Osteoblast (primary cell): ENCODE results near the gene INAFM2. TPM values are rescaled to one million over a fixed set of nuclear protein-coding genes. Genes with fewer than 3 reads are reported as not detected.
A peak's percentile ranks its signal among the peaks of the same experiment; 100 is the strongest.

Experiments used
- DNase-seq: peaks from one replicate; pipeline ENCODE4 v3.0.0; 2011; ENCODE audit warnings: low spot score, mixed read lengths; ENCODE audit not compliant: insufficient read length; ENCODE audit errors: missing footprints
- H2AFZ ChIP-seq: 2 replicates; pipeline ENCODE4 v1.6.0; 2011; ENCODE audit warnings: mild to moderate bottlenecking, low read length
- H3K27ac ChIP-seq: 2 replicates; pipeline ENCODE4 v1.5.1; 2011; ENCODE audit warnings: mild to moderate bottlenecking, low read depth, low read length, moderate library complexity
- H3K27me3 ChIP-seq: 2 replicates; pipeline ENCODE4 v1.6.0; 2012; ENCODE audit warnings: mild to moderate bottlenecking, control low read depth, inconsistent platforms, low read length, moderate library complexity; ENCODE audit not compliant: insufficient read depth
- H3K36me3 ChIP-seq: 2 replicates; pipeline ENCODE4 v1.5.1; 2011; ENCODE audit warnings: mild to moderate bottlenecking, low read length, control low read depth, moderate library complexity; ENCODE audit not compliant: insufficient read depth
- H3K4me1 ChIP-seq: 2 replicates; pipeline ENCODE4 v1.5.1; 2011; ENCODE audit warnings: mild to moderate bottlenecking, low read length, control low read depth, moderate library complexity; ENCODE audit not compliant: insufficient read depth
- H3K4me2 ChIP-seq: 2 replicates; pipeline ENCODE4 v1.6.0; 2011; ENCODE audit warnings: mild to moderate bottlenecking, low read length; ENCODE audit not compliant: insufficient read depth
- H3K4me3 ChIP-seq: fragments of 200-600 bp; sonication (generic); 3 replicates; pipeline ENCODE4 v1.5.1; 2012; ENCODE audit warnings: mild to moderate bottlenecking, low read length, inconsistent platforms; ENCODE audit not compliant: insufficient read depth
- H3K79me2 ChIP-seq: 2 replicates; pipeline ENCODE4 v1.6.0; 2012; ENCODE audit warnings: mild to moderate bottlenecking, low read length, control low read depth, inconsistent platforms; ENCODE audit not compliant: insufficient read depth
- H3K9me3 ChIP-seq: 2 replicates; pipeline ENCODE4 v1.5.1; 2011; ENCODE audit warnings: low read depth, low read length, control low read depth
- H4K20me1 ChIP-seq: 2 replicates; pipeline ENCODE4 v1.6.0; 2012; ENCODE audit warnings: mild to moderate bottlenecking, low read length, control low read depth; ENCODE audit not compliant: insufficient read depth
- CTCF ChIP-seq: IDR thresholded peaks from 2 replicates; pipeline ENCODE4 v1.5.1; 2011; ENCODE audit warnings: mild to moderate bottlenecking, low read depth, low read length, moderate library complexity; ENCODE audit errors: extremely low read depth
- total RNA-seq: library from RNA; depleted of rRNA; stranded (reverse); fragments of >200 nt; gene quantifications from 2 replicates; pipeline ENCODE4 v1.2.3, GENCODE V29; 2012

INAFM2 gene
- total RNA-seq, 1 donor, result 17.7 TPM

GRCh38 chr15:40320409-40320808 is 3.1 kb upstream of the INAFM2 start:
- Histone ChIP-seq H3K27ac (no peak overlapping the region), H3K9me3 (no peaks in the 10 kb centered on the region), H3K4me3 (no peak overlapping the region), H2AFZ (no peak overlapping the region), H4K20me1 (peaks cover 6% of the 10 kb centered on the region), H3K27me3 (no peaks in the 10 kb centered on the region), H3K36me3 (no peaks in the 10 kb centered on the region), H3K4me1 (peaks cover 14% of the 10 kb centered on the region), H3K79me2 (peaks cover 12% of the 10 kb centered on the region), H3K4me2 (no peak overlapping the region)
- TF ChIP-seq CTCF, result no peak
- no peak for DNase-seq

- no peak overlapping the region for H2AFZ ChIP-seq
- no peak overlapping the region for H3K27ac ChIP-seq
- H3K9me3 ChIP-seq, result no peaks in the 10 kb centered on the region
- H3K4me2 ChIP-seq, result no peak overlapping the region
- TF ChIP-seq CTCF, result peak; percentile 91
- H3K4me1 ChIP-seq, result peaks cover 20% of the 10 kb centered on the region
- peak; percentile 95 for DNase-seq
- peaks cover 17% of the 10 kb centered on the region for H3K79me2 ChIP-seq
- H3K27me3 ChIP-seq, result no peaks in the 10 kb centered on the region
- H3K4me3 ChIP-seq, result no peak overlapping the region
- H4K20me1 ChIP-seq, result peaks cover 8% of the 10 kb centered on the region
- no peaks in the 10 kb centered on the region for H3K36me3 ChIP-seq
Observed at GRCh38 chr15:40320931-40321371, 2.5 kb upstream of the INAFM2 start.

GRCh38 chr15:40322531-40323238 is 807 bp upstream of the INAFM2 start:
- TF ChIP-seq CTCF, result no peak
- Histone ChIP-seq H2AFZ (peak overlapping the region; percentile 68), H3K36me3 (peaks cover 16% of the 10 kb centered on the region), H3K4me3 (peak overlapping the region; percentile 82), H3K27ac (no peak overlapping the region), H3K4me2 (peak overlapping the region; percentile 71), H3K4me1 (peaks cover 37% of the 10 kb centered on the region), H3K9me3 (no peaks in the 10 kb centered on the region), H4K20me1 (peaks cover 8% of the 10 kb centered on the region), H3K27me3 (no peaks in the 10 kb centered on the region), H3K79me2 (peaks cover 34% of the 10 kb centered on the region)
- peak; percentile 84 for DNase-seq
